COLO668 (cell line): ENCODE data around the gene NPB.

ENCODE experiments used
- DNase-seq: peaks from one replicate; lab custom pipeline; 2025; ENCODE audit not compliant: unreplicated experiment; lab: John Stamatoyannopoulos, UW

Gene NPB

DNA sequence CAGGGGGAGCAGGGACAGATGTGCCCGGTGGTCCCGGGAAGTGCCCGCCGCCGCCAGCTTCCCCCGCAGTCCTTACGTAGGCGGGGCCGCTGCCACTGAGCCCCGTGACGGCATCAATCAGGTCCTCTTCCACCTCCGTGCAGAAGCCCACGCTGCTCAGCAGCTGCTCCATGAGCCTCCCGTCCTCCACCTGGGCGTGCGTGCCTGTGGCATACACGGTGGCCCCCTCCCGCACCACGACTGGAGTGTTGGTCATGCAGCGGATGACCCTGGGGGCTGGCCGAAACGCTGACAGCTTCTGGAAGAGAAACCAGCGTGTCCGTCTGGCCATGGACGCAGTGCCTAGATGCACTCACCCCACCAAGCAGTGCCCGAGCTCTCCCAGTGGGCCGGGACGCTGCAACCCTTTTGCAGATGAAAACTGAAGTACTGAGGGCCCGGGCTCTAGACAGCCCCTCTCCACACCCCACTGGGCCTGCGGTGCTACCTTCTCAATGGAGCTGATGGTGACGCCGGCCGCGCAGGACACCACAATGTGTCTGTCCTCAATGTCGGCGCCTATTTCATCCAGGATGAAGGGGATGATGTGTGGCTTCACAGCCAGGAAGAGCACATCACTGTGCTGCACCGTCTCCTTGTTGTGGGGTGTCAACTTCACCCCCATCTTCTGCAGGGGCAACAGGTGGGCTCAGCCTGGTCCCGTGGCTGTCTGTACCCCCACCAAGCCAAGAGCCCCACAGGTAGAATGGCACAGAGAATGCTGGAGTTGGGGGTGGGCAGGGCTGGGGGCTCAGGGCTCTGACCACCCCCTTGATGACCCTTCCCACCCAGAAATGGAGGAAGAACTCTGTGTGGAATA is 33.0 kb downstream of the NPB start:
- DNase-seq = no peak

DNA sequence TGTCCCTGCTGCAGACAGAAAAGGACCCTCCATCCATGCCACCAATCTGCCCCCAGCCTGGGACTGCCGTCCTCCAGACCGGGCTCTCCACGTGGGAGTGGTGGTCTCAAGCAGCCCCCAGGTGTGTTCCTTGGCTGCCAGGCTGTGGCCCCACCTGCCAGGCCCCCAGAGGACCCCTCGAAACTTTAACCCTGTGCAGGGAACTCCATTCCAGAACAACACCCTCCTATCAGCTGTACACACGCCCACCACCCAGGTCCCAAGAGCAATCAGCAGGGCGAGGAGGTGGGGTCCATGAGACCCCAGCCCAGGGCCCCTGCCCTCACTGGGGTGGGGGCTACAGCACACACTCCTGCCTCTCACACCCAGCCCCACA is 33.7 kb downstream of the NPB start:
- DNase-seq = no peak

DNA sequence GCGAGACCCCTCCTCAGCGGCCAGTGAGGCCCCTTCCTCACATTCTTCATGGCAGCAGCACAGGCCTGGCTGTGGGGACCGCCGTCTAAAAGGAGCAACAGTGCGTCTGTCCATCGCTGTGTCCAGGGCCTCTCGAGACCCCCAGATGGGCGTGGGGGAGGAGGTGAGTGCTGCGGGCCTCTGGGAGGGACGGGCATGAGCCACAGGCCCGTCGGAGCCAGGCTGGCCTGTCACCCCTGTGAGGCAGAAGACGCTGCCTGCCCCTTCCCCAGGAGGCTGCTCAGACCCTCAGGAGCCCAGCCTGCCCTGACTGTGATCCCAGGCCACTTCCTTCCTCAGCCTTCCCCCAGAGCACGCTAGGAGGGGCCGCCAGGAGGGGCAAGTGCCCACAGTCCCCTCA is 37.2 kb downstream of the NPB start:
- DNase-seq = no peak

DNA sequence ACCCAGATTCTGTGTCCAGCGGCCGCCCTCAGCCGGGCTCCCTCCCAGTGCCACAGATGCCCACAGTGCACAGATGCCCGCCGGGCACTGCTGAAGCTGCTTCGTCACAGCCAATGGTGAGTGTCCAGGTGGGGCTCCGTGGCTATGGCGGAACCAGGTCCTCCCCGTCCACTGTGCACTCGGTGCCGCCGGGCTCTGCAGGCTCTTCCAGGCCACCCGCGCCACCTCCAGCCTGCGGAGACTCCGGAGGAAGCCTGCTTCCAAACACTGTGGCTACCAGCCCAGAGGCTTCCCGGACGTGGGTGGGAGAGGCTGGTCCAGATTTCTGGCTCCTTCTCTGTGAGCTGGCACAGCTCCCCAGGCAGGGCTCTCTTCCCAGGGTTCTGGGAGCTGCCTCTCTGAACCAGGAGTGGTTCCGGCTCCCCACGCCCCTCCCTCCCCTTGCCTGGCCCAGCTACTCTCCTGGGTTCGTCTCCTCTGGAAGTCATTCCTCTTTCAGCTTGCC is 37.9 kb downstream of the NPB start:
- no peak for DNase-seq

DNA sequence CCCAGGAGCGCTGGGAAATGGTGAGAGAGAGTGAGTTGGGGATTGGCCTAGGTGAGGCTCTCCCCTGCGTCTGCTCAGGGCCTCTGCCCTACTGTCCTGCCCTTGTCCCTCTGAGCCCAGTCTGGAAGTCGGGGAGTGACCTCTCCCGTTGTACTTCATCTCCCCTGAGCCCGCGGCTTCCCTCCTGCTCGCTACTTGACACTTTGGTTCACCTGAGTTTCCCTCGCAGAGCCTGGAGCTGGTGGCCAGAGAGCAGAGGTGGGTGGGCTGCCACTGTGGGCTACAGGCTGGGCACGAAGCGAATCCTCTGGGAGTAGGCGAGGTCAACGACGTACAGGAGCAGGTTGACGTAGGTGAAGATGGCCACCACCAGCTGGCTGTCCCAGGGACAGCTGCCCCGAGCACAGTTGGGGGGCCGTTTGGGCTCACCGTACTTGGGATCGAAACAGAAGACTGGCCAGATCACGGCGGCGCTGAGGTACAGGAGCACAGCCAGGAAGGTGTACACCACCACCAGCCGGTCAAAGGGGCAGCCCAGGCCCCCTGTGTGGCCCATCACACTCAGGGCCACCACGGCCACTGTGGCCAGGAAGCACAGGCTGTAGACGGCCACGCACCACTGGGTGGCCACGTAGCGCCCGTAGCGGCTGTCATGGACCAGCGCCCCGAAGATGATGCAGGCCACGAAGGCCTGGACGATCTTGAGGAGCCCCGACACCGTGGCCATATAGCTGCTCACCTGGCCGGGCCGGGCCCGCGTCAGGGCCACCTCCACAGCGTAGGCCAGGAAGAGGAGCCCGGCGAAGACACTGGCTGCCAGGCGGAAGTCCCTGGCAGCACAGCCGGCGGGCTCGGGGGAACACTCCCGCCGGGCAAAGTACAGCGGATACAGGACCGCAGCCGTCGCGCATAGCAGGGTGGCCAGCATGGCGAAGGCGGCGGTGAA is 38.8 kb downstream of the NPB start:
- no peak for DNase-seq

DNA sequence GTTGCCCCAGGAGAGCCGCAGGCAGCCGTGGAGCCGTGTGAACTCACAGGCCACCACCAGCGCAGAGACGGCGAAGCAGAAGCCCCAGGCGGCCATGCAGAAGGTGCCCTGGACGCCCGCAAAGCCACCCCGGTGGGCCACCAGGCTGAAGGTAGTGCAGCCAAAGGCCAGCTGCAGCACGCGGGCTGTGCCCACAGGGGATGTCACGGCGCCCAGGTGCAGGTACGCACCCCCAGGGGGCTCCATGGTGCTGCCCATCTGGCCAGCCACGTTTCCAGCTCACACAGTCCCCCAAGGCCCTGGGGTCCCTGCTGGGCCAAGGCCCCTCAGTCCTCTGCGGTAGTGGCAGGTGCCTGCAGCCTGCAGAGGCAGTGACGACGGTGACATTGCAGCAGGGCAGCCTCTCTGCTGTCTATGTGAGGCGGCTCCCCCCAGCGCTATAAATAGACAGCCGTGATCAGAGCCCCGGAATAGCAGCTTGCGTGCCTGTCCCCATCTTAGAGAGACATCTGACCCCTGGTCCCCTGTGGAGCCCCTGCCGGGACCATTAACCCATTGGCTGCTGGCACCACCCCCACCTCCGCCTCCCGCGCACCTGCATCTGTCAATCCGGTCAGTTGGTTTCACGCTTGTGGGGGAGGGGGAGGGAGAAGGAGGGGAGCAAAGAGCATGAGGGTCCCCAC is 39.6 kb downstream of the NPB start:
- DNase-seq = peak; percentile 42

DNA sequence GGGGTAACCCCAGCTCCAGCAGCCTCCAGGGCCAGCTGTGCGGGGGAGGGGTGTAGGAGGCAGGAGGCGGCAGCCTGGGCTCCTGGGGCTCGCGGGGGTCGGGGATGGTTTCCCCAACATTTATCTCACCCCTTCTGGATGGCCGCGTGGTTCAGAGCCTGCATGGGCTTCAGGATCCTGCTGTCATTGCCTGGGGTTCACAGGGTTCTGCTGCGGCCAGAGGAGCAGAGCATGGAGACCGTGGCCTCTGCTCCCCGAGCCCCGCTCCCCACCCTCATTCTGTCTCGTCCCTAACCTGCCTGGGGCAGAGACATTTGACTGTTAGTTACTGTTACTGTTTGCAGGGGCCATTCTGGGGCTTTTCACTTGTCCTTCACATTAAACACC is 40.1 kb downstream of the NPB start:
- DNase-seq = no peak

DNA sequence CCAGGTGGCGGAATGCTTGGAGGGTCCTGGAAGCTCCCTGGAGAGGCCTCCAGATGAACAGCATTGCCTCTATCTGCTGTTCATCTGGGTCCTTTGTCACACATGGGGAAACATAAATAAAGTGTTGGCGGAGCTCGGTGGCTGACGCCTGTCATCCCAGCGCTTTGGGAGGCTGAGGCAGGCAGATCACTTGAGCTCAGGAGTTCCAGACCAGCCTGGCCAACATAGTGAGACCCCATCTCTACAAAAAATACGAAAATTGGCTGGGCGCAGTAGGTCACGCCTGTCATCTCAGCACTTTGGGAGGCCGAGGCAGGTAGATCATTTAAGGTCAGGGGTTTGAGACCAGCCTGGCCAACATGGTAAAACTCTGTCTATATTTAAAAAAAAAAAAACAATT is 42.8 kb downstream of the NPB start:
- DNase-seq = no peak

DNA sequence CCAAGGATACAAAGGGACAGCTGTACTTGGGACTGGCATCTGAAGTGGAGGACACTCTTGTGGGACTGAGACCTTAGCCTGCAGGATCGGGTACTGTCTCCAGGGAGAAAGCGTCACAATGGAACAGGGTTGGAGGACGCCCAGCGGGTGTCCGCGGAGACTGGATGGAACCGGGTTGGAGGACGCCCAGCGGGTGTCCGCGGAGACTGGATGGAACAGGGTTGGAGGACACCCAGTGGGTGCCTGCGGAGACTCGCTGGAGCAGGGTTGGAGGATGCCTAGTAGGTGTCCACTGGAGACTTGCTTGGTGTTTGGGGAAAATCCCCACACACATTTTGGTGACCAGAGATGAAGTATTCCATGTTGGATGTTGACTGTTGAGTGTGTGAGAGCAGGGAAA is 45.2 kb downstream of the NPB start, which contains the start of gene MYADML2:
MYADML2 (minus strand) TSS at position 45 of the 400 bp plus-strand sequence. CDS start 5,492 bp downstream, outside the sequence.
- DNase-seq = no peak

DNA sequence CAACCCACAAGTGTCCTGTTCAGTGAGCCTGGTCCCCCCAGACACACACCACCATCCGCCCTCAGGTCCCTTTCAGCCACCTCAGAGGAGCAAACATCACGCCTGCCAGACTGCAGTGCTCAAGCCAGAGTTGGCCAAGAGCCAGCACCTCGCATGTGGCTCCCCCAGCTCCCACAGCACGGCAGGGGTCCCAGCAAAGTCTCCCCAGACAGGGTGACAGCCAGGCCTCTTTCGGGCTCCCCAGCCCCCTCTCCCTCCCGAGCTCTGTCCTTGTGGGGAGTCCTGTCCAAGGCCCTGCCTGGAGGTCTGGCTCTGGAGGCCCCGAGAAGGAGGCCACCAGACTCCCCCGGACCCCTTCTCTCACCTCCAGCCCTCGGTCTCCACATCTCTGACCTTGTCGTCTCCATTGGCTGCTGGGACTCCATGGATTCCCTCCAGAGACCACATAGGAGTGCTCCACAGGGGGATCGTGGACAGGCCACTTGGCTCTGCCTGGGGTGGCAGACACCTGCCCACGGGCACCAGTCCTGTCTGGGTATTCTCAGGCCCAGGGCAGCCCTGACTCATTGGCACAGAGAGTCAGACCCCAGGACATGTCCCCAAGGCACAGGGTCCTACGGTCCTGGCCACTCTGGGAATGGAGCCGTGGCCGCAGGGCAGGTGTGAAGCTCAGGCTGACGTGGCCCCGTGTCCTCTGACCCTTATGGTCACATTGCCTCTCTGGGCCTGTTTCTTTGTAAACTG is 46.8 kb downstream of the NPB start:
- peak; percentile 15 for DNase-seq

DNA sequence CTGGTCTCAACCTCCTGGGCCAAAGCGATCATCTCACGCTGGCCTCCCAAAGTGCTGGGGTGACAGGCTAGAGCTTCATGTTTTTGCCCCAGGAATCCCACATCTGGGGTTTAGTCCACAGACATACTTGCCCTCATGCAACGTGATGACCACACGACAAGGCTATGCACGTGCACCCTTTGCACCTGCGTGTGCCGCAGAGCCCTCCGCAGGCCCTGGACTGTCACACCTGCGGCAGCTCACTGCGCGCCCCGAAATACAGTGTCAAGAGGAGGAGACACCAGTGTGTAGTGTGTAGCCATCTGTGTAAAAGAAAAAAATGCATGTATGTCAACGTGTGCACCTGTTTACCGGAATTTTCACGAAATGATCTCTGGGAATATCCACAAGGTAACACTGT is 48.5 kb downstream of the NPB start:
- no peak for DNase-seq

DNA sequence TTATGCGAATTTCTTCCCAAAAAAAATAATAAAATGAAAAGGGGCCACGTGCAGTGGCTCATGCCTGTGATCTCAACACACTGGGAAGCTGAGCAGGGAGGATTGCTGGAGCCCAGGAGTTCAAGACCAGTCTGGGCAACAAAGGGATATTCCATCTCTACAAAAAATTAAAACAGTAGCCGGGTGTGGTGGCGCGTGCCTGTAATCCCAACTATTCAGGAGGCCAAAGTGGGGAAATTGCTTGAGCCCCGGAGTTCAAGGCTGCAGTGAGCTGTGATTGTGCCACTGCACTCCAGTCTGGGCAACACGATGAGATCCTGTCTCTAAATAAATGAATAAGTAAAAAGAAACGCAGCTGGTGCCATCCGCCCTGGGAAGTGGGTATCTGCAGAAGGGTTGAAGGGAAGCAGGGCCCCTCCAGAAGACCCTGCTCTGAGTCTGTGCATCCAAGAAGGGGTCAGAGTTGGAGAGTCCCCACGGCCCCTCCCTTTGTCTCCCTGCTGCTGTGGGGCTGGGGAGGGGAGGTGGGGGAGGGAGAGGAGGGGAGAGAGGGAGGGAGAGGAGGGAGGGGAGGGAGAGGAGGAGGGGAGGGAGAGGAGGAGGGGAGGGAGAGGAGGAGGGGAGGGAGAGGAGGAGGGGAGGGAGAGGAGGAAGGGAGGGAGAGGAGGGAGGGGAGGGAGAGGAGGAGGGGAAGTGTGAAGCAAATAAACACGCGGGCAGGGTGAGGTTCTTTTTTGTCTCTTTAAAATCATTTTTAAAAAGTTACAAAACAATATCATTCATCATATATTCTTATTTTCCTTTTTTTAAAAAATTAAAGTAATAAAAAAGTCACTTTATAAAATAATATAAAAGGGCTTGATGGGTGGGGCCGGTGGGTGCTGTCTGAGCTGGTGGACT is 50.0 kb downstream of the NPB start:
- DNase-seq = no peak
